ENCODE data around the gene MAOB. TPM values are rescaled to one million over a fixed set of nuclear protein-coding genes. Genes with fewer than 3 reads are reported as not detected.

Gene MAOB
- total RNA-seq, 2 donors from 2014 or later = 0.10 to 0.30 TPM

- DNase-seq (no peak), ATAC-seq (replicated peaks in 1 of 2) (no peak)
- H3K27me3 Mint-ChIP-seq (ENCODE audit: low read depth) = peaks cover 58% of the 10 kb centered on the region
- peaks cover 6% of the 10 kb centered on the region for H3K4me1 Mint-ChIP-seq (ENCODE audit: low read depth)
- H3K4me3 Mint-ChIP-seq = no peak overlapping the region
- H3K36me3 Mint-ChIP-seq (ENCODE audit: insufficient read depth in 2 of 2) = no peaks in the 10 kb centered on the region
- no peak overlapping the region for H3K27ac Mint-ChIP-seq
- H3K9me3 Mint-ChIP-seq = no peaks in the 10 kb centered on the region
Observed at GRCh38 chrX:43878906-43879526, 3.2 kb downstream of the MAOB start.

GRCh38 chrX:43876680-43877079 is 5.6 kb downstream of the MAOB start:
- no peak overlapping the region for H3K4me3 Mint-ChIP-seq
- H3K9me3 Mint-ChIP-seq = no peaks in the 10 kb centered on the region
- no peak for ATAC-seq (replicated peaks in 1 of 2)
- H3K27me3 Mint-ChIP-seq (ENCODE audit: low read depth) = peaks cover 41% of the 10 kb centered on the region
- H3K27ac Mint-ChIP-seq = no peak overlapping the region
- peaks cover 6% of the 10 kb centered on the region for H3K4me1 Mint-ChIP-seq (ENCODE audit: low read depth)
- no peak for DNase-seq
- H3K36me3 Mint-ChIP-seq (ENCODE audit: insufficient read depth in 2 of 2) = no peaks in the 10 kb centered on the region

- H3K4me3 Mint-ChIP-seq = no peak overlapping the region
- H3K36me3 Mint-ChIP-seq (ENCODE audit: insufficient read depth in 2 of 2) = no peaks in the 10 kb centered on the region
- H3K4me1 Mint-ChIP-seq (ENCODE audit: low read depth) = no peaks in the 10 kb centered on the region
- H3K27ac Mint-ChIP-seq = no peak overlapping the region
- DNase-seq = peak in 1 of 2 donors; percentile 4
- no peaks in the 10 kb centered on the region for H3K9me3 Mint-ChIP-seq
- H3K27me3 Mint-ChIP-seq (ENCODE audit: low read depth) = peaks cover 55% of the 10 kb centered on the region
- ATAC-seq (replicated peaks in 1 of 2) = no peak
Observed at GRCh38 chrX:43870758-43871419, 11.4 kb downstream of the MAOB start.

- no peak for ATAC-seq (replicated peaks in 1 of 2)
- Mint-ChIP-seq H3K27me3 (ENCODE audit: low read depth) (peaks cover 50% of the 10 kb centered on the region), H3K4me1 (ENCODE audit: low read depth) (no peaks in the 10 kb centered on the region), H3K27ac (no peak overlapping the region), H3K9me3 (no peaks in the 10 kb centered on the region), H3K4me3 (no peak overlapping the region), H3K36me3 (ENCODE audit: insufficient read depth in 2 of 2) (no peaks in the 10 kb centered on the region)
- no peak for DNase-seq
Observed at GRCh38 chrX:43870011-43870410, 12.2 kb downstream of the MAOB start.

GRCh38 chrX:43868791-43869190 is 13.5 kb downstream of the MAOB start:
- no peak for DNase-seq
- no peaks in the 10 kb centered on the region for H3K36me3 Mint-ChIP-seq (ENCODE audit: insufficient read depth in 2 of 2)

GRCh38 chrX:43866423-43866822 is 15.8 kb downstream of the MAOB start:
- H3K9me3 Mint-ChIP-seq = no peaks in the 10 kb centered on the region

More at GRCh38 chrX:43868791-43869190, 13.5 kb downstream of the MAOB start:
- no peaks in the 10 kb centered on the region for H3K4me1 Mint-ChIP-seq (ENCODE audit: low read depth)
- peaks cover 39% of the 10 kb centered on the region for H3K27me3 Mint-ChIP-seq (ENCODE audit: low read depth)
- H3K4me3 Mint-ChIP-seq = no peak overlapping the region
- ATAC-seq (replicated peaks in 1 of 2) = no peak
- H3K9me3 Mint-ChIP-seq = no peaks in the 10 kb centered on the region
- no peak overlapping the region for H3K27ac Mint-ChIP-seq

GRCh38 chrX:43865791-43866190 is 16.5 kb downstream of the MAOB start:
- Mint-ChIP-seq H3K27ac (no peak overlapping the region), H3K36me3 (ENCODE audit: insufficient read depth in 2 of 2) (no peaks in the 10 kb centered on the region), H3K4me3 (no peak overlapping the region), H3K9me3 (no peaks in the 10 kb centered on the region), H3K27me3 (ENCODE audit: low read depth) (peaks cover 44% of the 10 kb centered on the region), H3K4me1 (ENCODE audit: low read depth) (no peaks in the 10 kb centered on the region)
- no peak for ATAC-seq (replicated peaks in 1 of 2)
- DNase-seq = no peak

More at GRCh38 chrX:43866423-43866822, 15.8 kb downstream of the MAOB start:
- peaks cover 44% of the 10 kb centered on the region for H3K27me3 Mint-ChIP-seq (ENCODE audit: low read depth)
- no peak for DNase-seq
- H3K36me3 Mint-ChIP-seq (ENCODE audit: insufficient read depth in 2 of 2) = no peaks in the 10 kb centered on the region
- H3K4me3 Mint-ChIP-seq = no peak overlapping the region
- H3K4me1 Mint-ChIP-seq (ENCODE audit: low read depth) = no peaks in the 10 kb centered on the region
- H3K27ac Mint-ChIP-seq = no peak overlapping the region
- no peak for ATAC-seq (replicated peaks in 1 of 2)

GRCh38 chrX:43862434-43862833 is 19.8 kb downstream of the MAOB start:
- Mint-ChIP-seq H3K4me3 (no peak overlapping the region), H3K36me3 (ENCODE audit: insufficient read depth in 2 of 2) (no peaks in the 10 kb centered on the region), H3K9me3 (no peaks in the 10 kb centered on the region), H3K27ac (no peak overlapping the region), H3K27me3 (ENCODE audit: low read depth) (peaks cover 30% of the 10 kb centered on the region), H3K4me1 (ENCODE audit: low read depth) (no peaks in the 10 kb centered on the region)
- ATAC-seq (replicated peaks in 1 of 2) (no peak), DNase-seq (no peak)

- Mint-ChIP-seq H3K27me3 (ENCODE audit: low read depth) (peaks cover 23% of the 10 kb centered on the region), H3K4me1 (ENCODE audit: low read depth) (no peaks in the 10 kb centered on the region), H3K4me3 (no peak overlapping the region), H3K9me3 (no peaks in the 10 kb centered on the region), H3K36me3 (ENCODE audit: insufficient read depth in 2 of 2) (no peaks in the 10 kb centered on the region), H3K27ac (no peak overlapping the region)
- DNase-seq (no peak), ATAC-seq (replicated peaks in 1 of 2) (no peak)
Observed at GRCh38 chrX:43861750-43862149, 20.5 kb downstream of the MAOB start.

- Mint-ChIP-seq H3K4me3 (no peak overlapping the region), H3K4me1 (ENCODE audit: low read depth) (no peaks in the 10 kb centered on the region), H3K9me3 (no peaks in the 10 kb centered on the region), H3K27ac (no peak overlapping the region), H3K36me3 (ENCODE audit: insufficient read depth in 2 of 2) (no peaks in the 10 kb centered on the region), H3K27me3 (ENCODE audit: low read depth) (peaks cover 13% of the 10 kb centered on the region)
- DNase-seq (no peak), ATAC-seq (replicated peaks in 1 of 2) (no peak)
Observed at GRCh38 chrX:43860646-43861370, 21.4 kb downstream of the MAOB start.

GRCh38 chrX:43853225-43853828 is 28.9 kb downstream of the MAOB start:
- no peaks in the 10 kb centered on the region for H3K36me3 Mint-ChIP-seq (ENCODE audit: insufficient read depth in 2 of 2)
- peaks cover 0 to 1% of the 10 kb centered on the region in 2 donors for H3K9me3 Mint-ChIP-seq
- H3K27ac Mint-ChIP-seq = no peak overlapping the region
- DNase-seq (no peak), ATAC-seq (replicated peaks in 1 of 2) (no peak)
- H3K27me3 Mint-ChIP-seq (ENCODE audit: low read depth) = peaks cover 15% of the 10 kb centered on the region
- H3K4me1 Mint-ChIP-seq (ENCODE audit: low read depth) = no peaks in the 10 kb centered on the region
- H3K4me3 Mint-ChIP-seq = no peak overlapping the region

GRCh38 chrX:43850629-43851028 is 31.6 kb downstream of the MAOB start:
- H3K4me3 Mint-ChIP-seq = no peak overlapping the region
- DNase-seq (no peak), ATAC-seq (replicated peaks in 1 of 2) (no peak)
- H3K27ac Mint-ChIP-seq = no peak overlapping the region
- H3K27me3 Mint-ChIP-seq (ENCODE audit: low read depth) = peaks cover 12% of the 10 kb centered on the region
- H3K36me3 Mint-ChIP-seq (ENCODE audit: insufficient read depth in 2 of 2) = no peaks in the 10 kb centered on the region
- peaks cover 0 to 1% of the 10 kb centered on the region in 2 donors for H3K9me3 Mint-ChIP-seq
- H3K4me1 Mint-ChIP-seq (ENCODE audit: low read depth) = no peaks in the 10 kb centered on the region

GRCh38 chrX:43849173-43849572 is 33.1 kb downstream of the MAOB start:
- ATAC-seq (replicated peaks in 1 of 2) (no peak), DNase-seq (no peak)
- Mint-ChIP-seq H3K9me3 (peaks cover 0 to 1% of the 10 kb centered on the region in 2 donors), H3K27ac (no peak overlapping the region), H3K36me3 (ENCODE audit: insufficient read depth in 2 of 2) (no peaks in the 10 kb centered on the region), H3K4me3 (no peak overlapping the region), H3K27me3 (ENCODE audit: low read depth) (peaks cover 12% of the 10 kb centered on the region), H3K4me1 (ENCODE audit: low read depth) (no peaks in the 10 kb centered on the region)

All from activated T-cell treated with anti-CD3 and anti-CD28 coated beads, Interleukin-2, amount 50 U/mL, for 72 hours (primary cell).